Lower leg skin (tissue), 3 donors: Measurements from ENCODE around the gene STOML1.

Experiments used
- CTCF ChIP-seq, 3 donors: fragments of 450-650 bp; IDR thresholded peaks; one replicate each; pipeline ENCODE4 v1.5.1; 2016; ENCODE audit warnings: antibody characterized with exemption in 3 of 3, mild to moderate bottlenecking in 3 of 3, moderate library complexity in 2 of 3
- POLR2A ChIP-seq, 2 donors: fragments of 450-650 bp; IDR thresholded peaks; one replicate each; pipeline ENCODE4 v1.6.1; 2016 to 2017; ENCODE audit warnings: antibody characterized with exemption in 2 of 2, mild to moderate bottlenecking in 1 of 2, moderate library complexity in 1 of 2

GRCh38 chr15:74040109-74040850 lies 48.2 kb upstream of the STOML1 start:
- TF ChIP-seq CTCF (IDR thresholded peaks at IDR 0.05) = no peak
- TF ChIP-seq POLR2A (IDR thresholded peaks at IDR 0.05) = no peak
